GM19395 (cell line): ENCODE data around the gene SNIP1.
"Not testable (repeated sequence)": the region's sequence is repeated elsewhere in the genome, so short reads cannot be mapped to it uniquely, and the experiment has no call there.

ENCODE experiments used
- ATAC-seq: cut with Tn5 transposase; IDR thresholded peaks from one replicate; pipeline ENCODE4 v1.9.1; 2021; ENCODE audit warnings: mild to moderate bottlenecking, moderate library complexity; ENCODE audit not compliant: unreplicated experiment

SNIP1 gene

DNA sequence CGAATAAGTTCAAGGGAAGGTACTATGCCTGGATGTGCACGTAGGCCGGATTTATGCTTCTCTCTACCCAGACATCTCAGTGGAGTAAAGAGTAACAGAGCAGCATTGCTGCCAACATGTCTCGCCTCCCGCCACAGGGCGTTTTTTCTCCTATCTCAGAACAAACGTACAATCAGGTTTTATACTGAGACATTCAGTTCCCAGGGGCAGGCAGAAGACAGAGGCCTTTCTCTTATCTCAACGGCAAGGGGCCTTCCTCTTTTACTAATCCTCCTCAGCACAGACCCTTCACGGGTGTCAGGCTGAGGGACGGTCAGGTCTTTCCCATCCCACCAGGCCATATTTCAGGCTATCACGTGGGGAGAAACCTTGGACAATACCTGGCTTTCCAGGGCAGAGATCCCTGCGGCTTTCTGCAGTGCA, 5.9 kb upstream of the SNIP1 start:
- ATAC-seq = not testable (repeated sequence)

GRCh38 chr1:37559080-37559479, 5.0 kb upstream of the SNIP1 start:
- no peak for ATAC-seq

DNA sequence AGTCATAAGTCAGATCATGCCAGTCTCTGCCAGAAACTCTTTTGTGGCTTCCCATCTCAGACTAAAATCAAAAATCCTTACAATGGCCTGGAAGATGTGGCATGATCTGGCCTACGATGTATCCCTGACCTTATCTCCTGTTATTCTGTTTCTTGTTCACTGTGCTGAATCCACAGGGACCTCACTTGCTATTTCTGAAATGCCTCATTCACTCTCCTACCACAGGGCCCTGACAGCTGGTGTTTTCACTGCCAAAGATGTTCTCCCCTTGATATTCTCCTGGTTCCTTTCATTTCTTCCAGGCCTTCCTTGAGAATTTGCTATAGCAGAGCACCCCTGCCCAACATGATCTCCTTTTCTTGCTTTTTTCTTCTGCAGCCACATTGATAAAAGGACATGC, 4.3 kb upstream of the SNIP1 start:
- ATAC-seq = no peak

- no peak for ATAC-seq
Observed at GRCh38 chr1:37557402-37557801, 3.3 kb upstream of the SNIP1 start.

DNA sequence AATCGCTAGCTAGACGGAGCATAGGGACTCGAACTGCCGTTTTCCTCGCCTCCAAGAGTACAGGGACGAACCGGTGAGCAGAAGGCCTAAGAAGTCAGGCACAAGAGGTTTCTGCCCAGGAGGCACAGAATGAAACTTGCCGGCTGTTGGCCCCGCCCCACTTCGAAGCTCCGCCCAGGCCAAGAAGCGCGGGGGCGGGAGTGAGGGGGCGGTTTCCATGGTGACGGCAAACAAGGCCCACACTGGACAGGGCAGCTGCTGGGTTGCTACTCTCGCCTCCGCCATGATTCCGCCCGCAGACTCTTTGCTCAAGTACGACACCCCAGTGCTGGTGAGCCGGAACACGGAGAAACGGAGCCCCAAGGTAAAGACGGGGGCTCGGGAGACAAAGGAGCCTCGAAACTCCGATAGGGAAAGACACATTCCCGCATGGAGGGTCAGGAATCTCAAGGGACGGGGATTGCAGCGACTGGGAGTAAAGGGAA, 2.7 kb upstream of the SNIP1 start, which contains the start of gene DNALI1:
TSS of gene DNALI1 (plus strand) at position 229 of the 485 bp plus-strand sequence. CDS start at position 284, 55 bp downstream.
- ATAC-seq = no peak

GRCh38 chr1:37553598-37553926, 531 bp downstream of the SNIP1 start:
- peak; percentile 25 for ATAC-seq

DNA sequence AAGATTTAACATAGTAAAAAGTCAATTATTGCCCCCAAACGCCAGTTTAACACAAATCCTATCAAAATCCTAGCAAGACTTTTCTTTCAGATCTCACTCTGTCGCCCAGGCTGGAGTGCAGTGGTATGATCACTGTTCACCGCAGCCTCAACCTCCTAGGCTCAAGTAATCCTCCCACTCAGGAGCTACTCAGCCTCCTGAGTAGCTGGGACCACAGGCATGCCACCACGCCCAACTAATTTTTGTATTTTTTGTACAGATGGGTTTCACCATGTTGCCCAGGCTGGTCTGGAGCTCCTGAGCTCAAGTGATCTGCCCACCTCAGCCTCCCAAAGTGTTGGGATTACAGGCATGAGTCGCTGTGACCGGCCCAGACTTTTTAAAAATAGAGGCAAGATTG, 4.8 kb downstream of the SNIP1 start:
- no peak for ATAC-seq

DNA sequence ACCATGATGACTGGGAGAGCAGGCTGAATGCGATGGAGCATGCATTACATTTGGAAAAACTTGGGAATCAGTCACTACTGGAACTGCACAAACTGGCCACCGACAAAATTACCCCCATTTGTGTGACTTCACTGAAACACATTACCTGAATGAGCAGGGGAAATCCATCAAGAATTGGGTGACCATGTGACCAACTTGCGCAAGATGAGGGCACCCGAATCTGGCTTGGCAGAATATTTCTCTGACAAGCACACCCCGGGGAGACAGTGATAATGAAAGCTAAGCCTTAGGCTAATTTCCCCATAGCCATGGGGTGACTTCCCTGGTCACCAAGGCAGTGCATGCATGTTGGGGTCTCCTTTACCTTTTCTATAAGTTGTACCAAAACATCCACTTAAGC, 9.1 kb downstream of the SNIP1 start:
- no peak for ATAC-seq

- ATAC-seq = no peak
Observed at GRCh38 chr1:37544530-37544929, 9.6 kb downstream of the SNIP1 start.

DNA sequence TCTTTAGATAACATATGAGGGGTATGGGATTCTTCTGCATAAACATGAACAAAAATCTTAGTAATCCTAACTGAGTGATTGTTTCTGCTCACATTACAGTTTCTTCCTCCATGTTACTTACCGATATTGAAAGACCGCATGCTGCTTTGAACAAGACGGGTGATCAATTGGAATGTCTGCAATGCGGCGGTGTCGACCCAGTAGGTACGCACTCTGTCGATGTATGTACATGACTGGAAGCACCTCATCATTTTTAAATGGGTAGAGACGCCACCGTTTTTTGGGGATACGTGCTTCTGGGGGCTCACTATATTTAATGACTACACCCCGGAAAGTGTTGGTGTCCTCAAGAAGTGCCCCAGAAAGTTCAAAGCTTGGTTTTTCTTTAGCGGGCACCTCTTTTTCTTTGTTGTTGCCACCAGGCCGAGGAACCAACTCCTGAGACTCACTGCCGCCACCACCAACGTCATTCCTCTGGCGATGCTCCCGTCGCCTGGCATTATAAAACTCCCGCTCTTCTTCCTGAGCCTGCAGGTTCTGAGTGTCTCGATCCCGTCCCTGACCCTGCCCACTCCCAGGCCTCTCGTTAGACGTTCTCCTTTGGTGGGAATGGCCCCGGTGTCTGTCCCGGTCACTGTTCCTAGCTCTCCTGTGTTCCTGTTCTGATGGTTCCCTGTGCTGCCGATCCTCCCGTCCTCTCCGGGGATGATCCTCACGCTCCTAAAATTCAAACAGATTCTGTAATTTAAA, 13.9 kb downstream of the SNIP1 start:
- no peak for ATAC-seq

- not testable (repeated sequence) for ATAC-seq
Observed at GRCh38 chr1:37539154-37539553, 14.9 kb downstream of the SNIP1 start.

GRCh38 chr1:37537378-37537777, 16.7 kb downstream of the SNIP1 start:
- ATAC-seq = no peak

- ATAC-seq = no peak
Observed at GRCh38 chr1:37533317-37534093, 20.6 kb downstream of the SNIP1 start.

GRCh38 chr1:37532418-37533156, 21.5 kb downstream of the SNIP1 start:
- ATAC-seq = not testable (repeated sequence)

- ATAC-seq = not testable (repeated sequence)
Observed at GRCh38 chr1:37529888-37530287, 24.2 kb downstream of the SNIP1 start.

- ATAC-seq = no peak
Observed at GRCh38 chr1:37519613-37520012, 34.5 kb downstream of the SNIP1 start.

DNA sequence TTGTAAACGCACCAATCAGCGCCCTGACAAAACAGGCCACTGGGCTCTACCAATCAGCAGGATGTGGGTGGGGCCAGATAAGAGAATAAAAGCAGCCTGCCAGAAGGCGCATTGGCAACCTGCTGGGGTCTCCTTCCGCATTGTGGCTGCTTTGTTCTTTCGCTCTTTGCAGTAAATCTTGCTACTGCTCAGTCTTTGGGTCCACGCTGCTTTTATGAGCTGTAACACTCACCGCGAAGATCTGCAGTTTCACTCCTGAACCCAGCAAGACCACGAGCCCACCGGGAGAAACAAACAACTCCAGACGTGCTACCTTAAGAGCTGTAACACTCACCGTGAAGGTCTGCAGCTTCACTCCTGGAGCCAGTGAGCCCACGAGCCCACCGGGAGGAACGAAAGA, 35.2 kb downstream of the SNIP1 start:
- ATAC-seq = not testable (repeated sequence)

DNA sequence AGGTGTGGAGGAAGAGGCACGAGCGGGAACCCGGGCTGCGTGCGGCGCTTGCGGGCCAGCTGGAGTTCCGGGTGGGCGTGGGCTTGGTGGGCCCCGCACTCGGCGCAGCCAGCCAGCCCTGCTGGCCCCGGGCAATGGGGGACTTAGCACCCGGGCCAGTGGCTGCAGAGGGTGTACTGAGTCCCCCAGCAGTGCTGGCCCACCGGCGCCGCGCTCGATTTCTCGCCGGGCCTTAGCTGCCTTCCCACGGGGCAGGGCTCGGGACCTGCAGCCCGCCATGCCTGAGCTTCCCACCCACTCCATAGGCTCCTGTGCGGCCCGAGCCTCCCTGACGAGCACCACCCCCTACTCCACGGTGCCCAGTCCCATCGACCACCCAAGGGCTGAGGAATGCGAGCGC, 35.9 kb downstream of the SNIP1 start:
- ATAC-seq = not testable (repeated sequence)

DNA sequence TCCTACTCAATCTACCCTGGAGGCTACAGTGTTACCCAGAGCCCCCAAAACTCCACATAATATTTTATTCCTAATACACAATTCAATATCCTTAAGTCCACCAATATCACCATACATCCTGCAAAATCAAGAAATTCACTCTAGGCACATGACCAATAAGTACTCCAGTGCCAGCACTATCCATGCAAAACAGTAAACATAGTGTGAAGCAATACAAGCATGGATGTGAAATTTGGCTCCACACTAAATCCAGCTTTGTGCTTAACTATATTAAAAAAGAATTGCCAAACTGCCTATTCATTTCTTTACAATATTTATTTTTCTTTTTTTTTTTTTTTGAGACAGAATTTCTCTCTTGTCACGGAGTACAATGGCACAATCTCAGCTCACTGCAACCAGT, 36.5 kb downstream of the SNIP1 start:
- ATAC-seq = no peak

GRCh38 chr1:37515185-37516034, 38.7 kb downstream of the SNIP1 start:
- ATAC-seq = no peak
